Activated naive CD4-positive, alpha-beta T cell treated with anti-CD3 and anti-CD28 coated beads, Interleukin-2, amount 50 U/mL, for 24 hours (primary cell): ENCODE results near the gene CACNA2D1.
"Not testable (repeated sequence)": the region's sequence is repeated elsewhere in the genome, so short reads cannot be mapped to it uniquely, and the experiment has no call there.

Source experiments
- H3K27ac Mint-ChIP-seq: one replicate; pipeline ENCODE4 v1.8.0; 2021; ENCODE audit warnings: mild to moderate bottlenecking, mixed read lengths
- H3K27me3 Mint-ChIP-seq: one replicate; pipeline ENCODE4 v1.8.0; 2021; ENCODE audit warnings: mixed read lengths
- H3K36me3 Mint-ChIP-seq: one replicate; pipeline ENCODE4 v1.8.0; 2021; ENCODE audit warnings: mixed read lengths
- H3K4me1 Mint-ChIP-seq: one replicate; pipeline ENCODE4 v1.8.0; 2021; ENCODE audit warnings: mixed read lengths
- H3K4me3 Mint-ChIP-seq: one replicate; pipeline ENCODE4 v1.8.0; 2021; ENCODE audit warnings: mild to moderate bottlenecking, mixed read lengths
- H3K9me3 Mint-ChIP-seq: one replicate; pipeline ENCODE4 v1.8.0; 2021; ENCODE audit warnings: mixed read lengths

The CACNA2D1 gene

DNA sequence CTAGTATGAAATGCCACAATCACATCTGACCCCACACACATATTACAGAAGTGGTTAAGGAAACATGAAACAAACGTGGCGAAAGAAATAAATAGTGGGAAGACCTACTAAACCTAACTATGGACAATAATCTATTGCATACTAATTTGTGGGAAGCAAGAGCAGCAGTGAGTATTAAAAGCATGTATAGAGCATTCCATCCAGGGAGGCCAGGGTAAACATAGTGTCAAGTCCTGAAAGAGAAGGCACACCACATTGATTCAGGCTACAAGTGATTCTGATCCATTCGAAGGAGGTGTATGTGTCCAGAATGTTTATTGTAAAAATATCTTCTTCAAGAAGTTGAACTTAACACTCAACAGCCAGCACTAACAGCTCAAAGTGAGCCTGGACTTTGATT lies 29.2 kb downstream of the CACNA2D1 start:
- no peak overlapping the region for H3K4me3 Mint-ChIP-seq

DNA sequence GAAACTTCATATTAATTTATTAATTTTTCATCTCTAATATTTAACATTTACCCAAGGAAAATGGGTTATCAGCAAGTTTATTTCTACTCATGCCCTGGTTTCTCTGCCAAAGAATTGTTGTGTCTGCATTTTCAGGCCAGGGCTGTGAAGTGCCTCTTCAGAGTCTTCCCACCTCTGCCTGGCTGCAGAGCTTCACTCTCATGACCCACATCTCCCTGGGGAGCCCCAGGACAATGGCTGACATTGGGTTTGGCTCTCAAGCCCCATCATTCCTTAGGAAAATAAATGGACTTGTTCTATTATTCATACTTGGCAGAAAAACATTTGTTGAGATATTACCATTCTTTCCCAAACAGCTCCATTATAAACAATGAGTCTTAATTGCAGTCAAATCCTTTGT lies 30.3 kb downstream of the CACNA2D1 start:
- no peaks in the 10 kb centered on the region for H3K4me1 Mint-ChIP-seq
- no peaks in the 10 kb centered on the region for H3K36me3 Mint-ChIP-seq
- no peaks in the 10 kb centered on the region for H3K9me3 Mint-ChIP-seq
- H3K27ac Mint-ChIP-seq, result no peak overlapping the region
- H3K27me3 Mint-ChIP-seq, result peaks cover 2% of the 10 kb centered on the region
- no peak overlapping the region for H3K4me3 Mint-ChIP-seq

More for the DNA sequence above, 29.2 kb downstream of the CACNA2D1 start:
- Mint-ChIP-seq H3K36me3 (no peaks in the 10 kb centered on the region), H3K9me3 (no peaks in the 10 kb centered on the region), H3K27me3 (peaks cover 2% of the 10 kb centered on the region), H3K27ac (no peak overlapping the region), H3K4me1 (no peaks in the 10 kb centered on the region)

DNA sequence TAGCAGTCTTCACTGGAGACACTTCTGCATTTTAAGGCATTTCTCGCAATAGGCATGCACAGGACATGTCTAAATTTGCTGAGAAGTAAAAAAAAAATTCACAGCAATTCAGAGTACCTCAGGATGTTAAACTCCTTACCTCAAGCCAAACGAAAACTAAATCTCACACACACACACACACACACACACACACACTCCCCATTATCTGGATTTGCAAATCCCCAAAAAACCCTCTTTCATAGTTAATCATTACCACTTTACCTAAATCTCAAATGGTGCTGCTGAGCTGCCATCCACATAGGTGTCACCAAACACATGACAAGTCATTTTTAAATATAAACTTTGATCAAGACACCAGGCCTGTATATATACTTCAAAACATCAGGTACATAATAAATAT lies 31.8 kb downstream of the CACNA2D1 start:
- Mint-ChIP-seq H3K36me3 (no peaks in the 10 kb centered on the region), H3K4me1 (no peaks in the 10 kb centered on the region), H3K9me3 (no peaks in the 10 kb centered on the region), H3K4me3 (no peak overlapping the region), H3K27ac (no peak overlapping the region), H3K27me3 (peaks cover 2% of the 10 kb centered on the region)

DNA sequence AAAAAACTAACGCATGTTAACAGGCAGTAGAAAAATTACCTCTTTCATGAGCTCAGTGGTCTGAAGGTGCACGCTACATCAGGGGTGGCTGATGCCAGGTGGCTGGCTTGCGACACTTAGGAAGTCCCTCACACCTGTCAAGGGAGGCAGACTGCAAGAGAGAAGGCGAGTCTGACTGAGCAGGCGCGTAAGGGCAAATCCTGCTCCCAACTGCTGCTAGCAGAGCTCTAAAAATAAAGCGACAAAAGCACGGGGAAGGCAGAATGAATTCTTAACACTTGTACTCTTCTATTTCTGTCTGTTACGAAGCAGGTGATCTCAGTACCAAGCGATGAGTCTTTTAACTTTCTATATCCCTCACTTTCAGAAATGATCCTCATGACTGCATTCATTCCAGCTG lies 33.1 kb downstream of the CACNA2D1 start:
- no peaks in the 10 kb centered on the region for H3K36me3 Mint-ChIP-seq
- H3K4me1 Mint-ChIP-seq, result no peaks in the 10 kb centered on the region
- no peaks in the 10 kb centered on the region for H3K9me3 Mint-ChIP-seq
- no peak overlapping the region for H3K27ac Mint-ChIP-seq
- H3K4me3 Mint-ChIP-seq, result no peak overlapping the region
- H3K27me3 Mint-ChIP-seq, result peaks cover 2% of the 10 kb centered on the region

DNA sequence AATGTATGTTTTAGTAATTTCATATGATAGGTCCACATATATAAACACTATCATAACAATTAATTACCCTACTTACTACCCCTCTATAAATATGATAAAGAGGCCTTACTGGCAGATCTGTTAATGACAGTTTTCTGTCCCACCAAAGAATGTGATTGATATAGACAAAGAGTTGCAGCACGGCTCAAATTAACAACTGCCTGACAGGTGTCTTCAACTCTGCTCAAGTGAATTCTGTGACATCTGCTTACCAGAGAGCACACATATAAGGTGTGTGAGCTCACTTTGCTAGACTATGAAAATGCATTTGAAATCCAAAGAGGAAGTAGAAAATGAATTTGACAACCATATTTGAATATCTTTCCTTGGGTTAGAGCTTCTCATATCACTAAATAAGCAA lies 36.6 kb downstream of the CACNA2D1 start:
- Mint-ChIP-seq H3K27ac (no peak overlapping the region), H3K9me3 (no peaks in the 10 kb centered on the region)

DNA sequence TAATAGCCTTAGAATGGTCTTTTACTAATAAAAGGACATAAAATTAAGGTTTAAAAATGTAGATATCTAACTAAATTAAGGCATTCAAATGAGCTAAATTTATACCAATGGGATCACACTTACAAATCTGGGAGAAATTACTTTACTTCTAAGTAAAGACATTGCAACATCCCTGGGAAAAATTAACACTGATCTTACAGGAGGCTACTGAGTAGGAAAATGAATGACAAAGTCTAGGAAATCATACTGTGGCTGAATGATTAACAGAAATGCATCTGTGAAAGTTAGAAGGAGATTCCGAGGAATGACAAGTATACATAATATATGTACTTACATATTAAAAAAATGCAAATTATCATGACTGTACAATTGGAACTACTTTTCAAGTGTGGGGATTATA lies 38.3 kb downstream of the CACNA2D1 start:
- no peak overlapping the region for H3K27ac Mint-ChIP-seq
- H3K9me3 Mint-ChIP-seq, result no peaks in the 10 kb centered on the region
- no peaks in the 10 kb centered on the region for H3K27me3 Mint-ChIP-seq
- H3K4me3 Mint-ChIP-seq, result no peak overlapping the region
- no peaks in the 10 kb centered on the region for H3K4me1 Mint-ChIP-seq
- no peaks in the 10 kb centered on the region for H3K36me3 Mint-ChIP-seq

More for the DNA sequence above, 36.6 kb downstream of the CACNA2D1 start:
- H3K27me3 Mint-ChIP-seq, result no peaks in the 10 kb centered on the region
- no peaks in the 10 kb centered on the region for H3K4me1 Mint-ChIP-seq
- H3K4me3 Mint-ChIP-seq, result no peak overlapping the region
- no peaks in the 10 kb centered on the region for H3K36me3 Mint-ChIP-seq

DNA sequence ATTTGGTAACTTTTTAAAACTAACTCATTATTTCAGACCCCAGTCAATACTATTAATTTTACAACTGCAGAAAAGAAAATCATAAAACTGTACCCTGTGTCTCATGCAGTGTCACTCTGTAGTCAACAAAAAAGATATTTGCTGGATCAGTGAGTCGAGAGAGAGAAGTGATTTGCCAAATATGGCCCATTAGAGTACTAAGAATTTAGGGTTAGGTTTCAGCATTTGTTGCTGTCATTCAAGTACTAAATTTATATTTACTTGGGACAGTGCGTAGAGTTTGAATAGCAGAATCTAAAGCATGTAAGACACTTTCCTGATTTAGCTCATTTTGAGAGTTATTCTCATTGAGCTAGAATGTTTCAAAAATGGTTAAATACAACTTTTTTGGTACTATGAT lies 38.9 kb downstream of the CACNA2D1 start:
- Mint-ChIP-seq H3K4me3 (no peak overlapping the region), H3K27me3 (no peaks in the 10 kb centered on the region)

DNA sequence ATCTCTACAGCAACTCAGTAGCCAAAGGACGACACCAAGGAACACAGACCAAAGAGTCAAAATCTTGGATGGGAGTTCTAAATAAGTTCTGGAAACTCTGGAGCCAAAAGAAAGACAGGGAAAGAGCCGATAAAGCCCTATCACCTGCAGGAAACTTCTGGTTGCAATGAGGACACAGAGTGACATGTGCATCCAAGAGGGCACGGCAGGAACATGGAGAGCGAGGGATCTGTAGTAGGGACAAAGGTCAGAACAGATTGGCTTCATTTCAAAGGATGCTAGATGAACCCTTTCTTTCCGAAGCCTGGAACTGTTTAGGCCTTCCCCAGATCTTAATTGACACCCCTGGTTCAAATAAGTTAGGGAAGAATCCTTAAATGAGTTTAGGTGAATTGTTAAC lies 39.5 kb downstream of the CACNA2D1 start:
- H3K36me3 Mint-ChIP-seq, result no peaks in the 10 kb centered on the region

More for the DNA sequence above, 38.9 kb downstream of the CACNA2D1 start:
- Mint-ChIP-seq H3K36me3 (no peaks in the 10 kb centered on the region), H3K27ac (no peak overlapping the region), H3K4me1 (no peaks in the 10 kb centered on the region), H3K9me3 (no peaks in the 10 kb centered on the region)

DNA sequence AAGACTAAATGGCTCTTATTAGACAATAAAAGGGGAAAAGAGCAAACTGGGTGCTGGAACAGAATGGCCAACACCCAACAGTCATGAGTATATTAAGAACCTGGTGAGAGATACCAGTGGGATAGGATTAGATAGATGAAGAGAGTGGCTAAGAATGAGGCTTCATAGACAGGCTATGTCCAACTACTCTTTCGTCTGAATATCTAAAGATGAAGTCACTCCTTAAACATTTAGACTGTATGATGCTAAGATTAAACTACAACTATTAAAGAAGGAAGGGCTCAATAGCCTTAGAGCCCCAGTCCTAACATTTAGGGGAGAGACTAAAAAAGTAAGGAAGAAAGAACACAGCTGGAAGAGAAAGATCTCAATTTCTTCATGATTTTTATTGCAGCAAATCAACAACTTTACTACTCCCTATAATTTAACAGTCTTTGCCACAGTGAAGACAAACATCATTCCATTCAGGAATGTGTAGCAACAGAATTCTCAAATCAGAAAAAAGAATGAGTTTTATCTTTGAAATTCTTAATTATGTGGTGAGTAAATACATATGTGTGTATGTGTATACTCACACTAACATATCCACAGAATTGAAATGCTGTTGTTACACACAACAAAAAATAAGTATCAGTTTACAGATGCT lies 45.6 kb downstream of the CACNA2D1 start:
- H3K36me3 Mint-ChIP-seq, result no peaks in the 10 kb centered on the region
- H3K4me1 Mint-ChIP-seq, result no peaks in the 10 kb centered on the region
- no peak overlapping the region for H3K27ac Mint-ChIP-seq
- H3K4me3 Mint-ChIP-seq, result no peak overlapping the region
- no peaks in the 10 kb centered on the region for H3K9me3 Mint-ChIP-seq
- H3K27me3 Mint-ChIP-seq, result no peaks in the 10 kb centered on the region

More for the DNA sequence above, 39.5 kb downstream of the CACNA2D1 start:
- no peak overlapping the region for H3K4me3 Mint-ChIP-seq
- H3K27ac Mint-ChIP-seq, result no peak overlapping the region
- no peaks in the 10 kb centered on the region for H3K27me3 Mint-ChIP-seq
- H3K9me3 Mint-ChIP-seq, result no peaks in the 10 kb centered on the region
- H3K4me1 Mint-ChIP-seq, result no peaks in the 10 kb centered on the region

DNA sequence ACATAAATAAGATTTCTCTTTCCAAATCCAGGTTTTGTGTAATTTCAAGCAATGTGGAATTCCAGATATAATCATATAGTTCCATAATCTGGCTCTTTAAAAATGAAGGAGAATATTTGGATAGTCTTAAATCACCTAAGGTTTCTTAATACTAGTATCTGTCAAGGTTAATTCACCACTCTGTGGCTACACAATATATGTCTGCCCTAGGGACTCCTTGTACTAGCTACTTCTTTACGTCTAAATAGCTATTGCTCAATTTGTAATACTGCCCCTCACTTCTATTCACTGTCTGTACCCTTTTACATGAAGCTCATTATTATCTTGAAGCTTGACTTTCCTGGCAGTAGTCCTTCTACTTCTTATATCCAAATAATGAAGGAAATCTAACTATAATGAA lies 47.2 kb downstream of the CACNA2D1 start:
- Mint-ChIP-seq H3K27ac (no peak overlapping the region), H3K27me3 (no peaks in the 10 kb centered on the region), H3K36me3 (no peaks in the 10 kb centered on the region), H3K9me3 (no peaks in the 10 kb centered on the region), H3K4me1 (no peaks in the 10 kb centered on the region), H3K4me3 (no peak overlapping the region)

DNA sequence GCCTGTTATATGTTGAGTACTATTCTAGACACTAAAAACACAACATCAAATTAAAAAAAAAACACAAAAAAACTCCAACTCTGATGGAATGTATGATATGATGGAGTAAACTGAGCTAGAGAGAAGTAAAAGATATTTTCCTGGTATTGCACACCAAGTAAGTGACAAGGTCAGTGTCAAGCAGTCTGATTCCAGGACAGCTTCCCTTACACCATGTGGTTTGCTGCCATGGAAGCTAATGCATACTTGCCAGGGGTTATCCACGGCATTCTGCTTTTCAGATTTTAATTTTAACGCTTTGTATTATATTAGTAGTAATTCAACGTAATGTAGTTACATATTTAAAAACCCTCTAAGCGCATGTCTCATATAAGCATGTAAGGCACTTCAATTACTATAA lies 48.4 kb downstream of the CACNA2D1 start:
- Mint-ChIP-seq H3K27ac (no peak overlapping the region), H3K36me3 (no peaks in the 10 kb centered on the region), H3K27me3 (no peaks in the 10 kb centered on the region), H3K9me3 (no peaks in the 10 kb centered on the region), H3K4me1 (no peaks in the 10 kb centered on the region), H3K4me3 (no peak overlapping the region)

DNA sequence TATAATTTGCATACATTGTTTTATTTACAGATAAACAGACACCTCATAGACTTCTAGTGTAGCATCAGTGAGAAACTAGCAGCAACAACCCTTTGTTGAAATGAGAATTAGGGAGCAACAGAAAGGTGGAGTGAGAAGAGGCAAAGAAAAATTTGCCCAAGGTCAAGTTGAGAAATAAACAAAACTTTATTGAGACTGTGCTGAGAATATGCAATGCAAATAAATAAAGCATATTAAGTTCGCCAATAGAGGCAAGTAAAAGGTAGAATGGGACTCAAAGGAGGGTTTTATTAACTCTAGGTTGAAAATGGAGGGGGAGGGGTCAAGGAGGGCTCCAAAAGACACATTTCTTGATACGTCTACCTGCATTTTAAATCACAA lies 49.7 kb downstream of the CACNA2D1 start:
- Mint-ChIP-seq H3K9me3 (no peaks in the 10 kb centered on the region), H3K27me3 (no peaks in the 10 kb centered on the region), H3K36me3 (no peaks in the 10 kb centered on the region), H3K4me3 (no peak overlapping the region), H3K27ac (no peak overlapping the region), H3K4me1 (no peaks in the 10 kb centered on the region)

DNA sequence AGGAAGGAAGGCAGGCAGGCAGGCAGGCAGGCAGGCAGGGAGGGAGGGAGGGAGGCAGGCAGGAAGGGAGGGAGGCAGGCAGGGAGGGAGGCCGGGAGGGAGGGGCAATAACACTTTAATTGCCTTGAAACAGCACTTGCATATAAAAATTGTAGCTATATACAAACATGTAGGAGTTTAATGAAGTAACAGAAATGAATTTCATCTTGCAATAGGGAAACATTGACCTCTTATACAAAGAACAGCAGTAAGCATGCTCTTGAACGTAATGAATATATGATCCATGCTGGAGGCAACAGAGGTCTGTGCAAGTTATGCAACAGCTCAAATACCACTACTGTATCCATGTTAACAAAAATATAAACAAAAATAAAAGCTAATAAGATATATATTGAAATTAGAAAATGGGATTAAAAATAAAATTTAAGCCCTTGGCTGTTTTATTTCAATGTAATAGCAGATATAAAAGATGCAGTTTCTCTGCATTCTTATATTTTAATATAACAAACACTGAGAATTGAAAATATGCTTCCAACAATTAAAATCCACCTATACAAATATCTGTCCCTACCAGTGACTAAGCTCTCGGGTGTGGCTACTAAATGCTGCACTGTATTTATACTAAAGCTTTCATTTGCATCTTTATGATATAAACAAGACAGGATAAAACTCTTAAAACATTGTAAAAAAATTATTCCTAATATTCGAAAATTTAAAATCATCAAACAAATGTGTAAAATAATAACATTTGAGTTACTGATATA lies 50.3 kb downstream of the CACNA2D1 start:
- no peak overlapping the region for H3K27ac Mint-ChIP-seq
- H3K27me3 Mint-ChIP-seq, result no peaks in the 10 kb centered on the region
- no peaks in the 10 kb centered on the region for H3K9me3 Mint-ChIP-seq
- no peaks in the 10 kb centered on the region for H3K4me1 Mint-ChIP-seq
- H3K36me3 Mint-ChIP-seq, result no peaks in the 10 kb centered on the region
- H3K4me3 Mint-ChIP-seq, result no peak overlapping the region

DNA sequence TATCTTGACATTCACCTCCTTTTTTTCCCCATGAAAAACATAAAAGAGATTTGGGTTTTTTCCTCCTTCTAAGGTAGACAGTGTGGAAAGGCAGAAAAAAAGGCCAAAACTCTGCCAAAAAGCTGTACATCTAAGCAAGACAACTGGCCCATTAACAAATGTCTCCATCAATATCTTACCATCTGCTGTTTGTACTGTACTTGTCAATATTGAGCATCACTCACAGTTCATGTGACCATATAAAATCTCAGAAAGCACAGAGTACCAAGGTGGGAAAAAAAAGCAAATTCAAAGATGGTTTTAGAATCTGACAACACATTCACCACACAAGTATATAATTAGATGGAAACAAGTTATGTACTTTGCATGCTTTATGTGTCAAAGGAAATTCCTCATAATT lies 52.6 kb downstream of the CACNA2D1 start:
- Mint-ChIP-seq H3K4me1 (no peaks in the 10 kb centered on the region), H3K4me3 (no peak overlapping the region), H3K27ac (no peak overlapping the region), H3K9me3 (no peaks in the 10 kb centered on the region), H3K36me3 (no peaks in the 10 kb centered on the region), H3K27me3 (no peaks in the 10 kb centered on the region)

DNA sequence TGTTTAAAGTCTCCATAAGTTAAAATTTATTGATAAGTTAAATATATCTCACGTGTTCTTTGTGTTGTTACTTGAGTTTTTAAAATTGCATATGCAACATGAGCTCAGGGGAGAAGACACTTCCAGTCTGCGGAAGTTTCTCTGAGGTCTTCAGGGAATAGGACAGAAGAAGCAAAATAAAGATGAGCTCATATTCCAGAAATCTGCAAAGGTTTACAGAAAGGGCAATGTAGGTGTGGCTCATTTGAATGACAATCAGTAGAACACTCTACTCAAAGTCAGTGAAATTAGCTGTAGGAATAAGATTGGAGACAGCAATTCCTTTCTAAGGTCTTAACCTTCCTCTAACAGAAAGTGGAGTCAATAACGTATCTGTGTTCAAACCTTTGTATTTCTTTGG lies 53.7 kb downstream of the CACNA2D1 start:
- Mint-ChIP-seq H3K36me3 (no peaks in the 10 kb centered on the region), H3K4me1 (no peaks in the 10 kb centered on the region), H3K9me3 (no peaks in the 10 kb centered on the region), H3K27me3 (no peaks in the 10 kb centered on the region), H3K4me3 (no peak overlapping the region), H3K27ac (no peak overlapping the region)

DNA sequence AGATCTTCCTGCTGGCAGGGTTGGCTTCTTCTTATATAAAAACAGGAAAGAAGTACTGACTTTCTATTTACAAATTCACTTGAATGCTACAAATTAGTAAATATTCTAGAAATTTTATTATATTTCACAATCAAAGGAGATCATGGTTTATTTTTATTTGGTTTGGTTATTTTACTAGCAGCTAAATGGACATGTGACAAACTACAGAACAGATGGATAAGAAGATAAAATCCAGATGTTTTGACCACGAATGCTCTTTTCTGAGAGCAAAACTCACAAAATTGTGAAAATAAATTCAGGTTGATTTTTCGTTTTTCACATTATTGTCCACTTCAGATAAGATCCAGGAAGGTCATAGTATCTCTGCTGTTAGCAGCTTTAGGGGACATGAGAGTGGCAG lies 55.4 kb downstream of the CACNA2D1 start:
- Mint-ChIP-seq H3K9me3 (no peaks in the 10 kb centered on the region), H3K4me3 (no peak overlapping the region), H3K27ac (no peak overlapping the region), H3K27me3 (no peaks in the 10 kb centered on the region), H3K36me3 (no peaks in the 10 kb centered on the region), H3K4me1 (no peaks in the 10 kb centered on the region)

DNA sequence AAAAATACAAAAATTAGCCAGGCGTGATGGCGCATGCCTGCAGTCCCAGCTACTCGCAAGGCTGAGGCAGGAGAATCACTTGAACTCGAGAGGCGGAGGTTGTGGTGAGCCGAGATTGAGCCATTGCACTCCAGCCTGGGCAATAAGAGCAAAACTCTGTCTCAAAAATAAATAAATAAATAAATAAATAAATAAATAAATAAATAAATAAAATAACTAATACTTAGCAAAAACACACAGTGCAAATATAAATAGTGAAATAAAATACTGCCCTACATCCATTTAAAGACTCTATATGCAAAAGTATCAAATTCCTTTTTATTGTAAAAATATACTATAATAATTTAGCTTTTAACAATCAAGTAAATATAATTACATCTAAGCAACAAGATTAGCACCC lies 57.0 kb downstream of the CACNA2D1 start:
- H3K27ac Mint-ChIP-seq, H3K4me3 Mint-ChIP-seq, H3K36me3 Mint-ChIP-seq, H3K4me1 Mint-ChIP-seq, H3K27me3 Mint-ChIP-seq, H3K9me3 Mint-ChIP-seq: not testable (repeated sequence)
